Measurements from ENCODE around the gene KCNE4.

KCNE4 gene

GRCh38 chr2:223034221-223034975, 17.6 kb upstream of the KCNE4 start:
- no peak for TF ChIP-seq TCF4 (CRISPR knock-in tag; IDR thresholded peaks at IDR 0.05; ENCODE audit: borderline replicate concordance)
- TF ChIP-seq TOX (CRISPR knock-in tag; IDR thresholded peaks at IDR 0.05; ENCODE audit: borderline replicate concordance), result no peak
- no peak for TF ChIP-seq ZC3H10 (CRISPR knock-in tag; IDR thresholded peaks at IDR 0.05)
- no peak for TF ChIP-seq OSR1 (CRISPR knock-in tag; IDR thresholded peaks at IDR 0.05)
- no peak for ATAC-seq

DNA sequence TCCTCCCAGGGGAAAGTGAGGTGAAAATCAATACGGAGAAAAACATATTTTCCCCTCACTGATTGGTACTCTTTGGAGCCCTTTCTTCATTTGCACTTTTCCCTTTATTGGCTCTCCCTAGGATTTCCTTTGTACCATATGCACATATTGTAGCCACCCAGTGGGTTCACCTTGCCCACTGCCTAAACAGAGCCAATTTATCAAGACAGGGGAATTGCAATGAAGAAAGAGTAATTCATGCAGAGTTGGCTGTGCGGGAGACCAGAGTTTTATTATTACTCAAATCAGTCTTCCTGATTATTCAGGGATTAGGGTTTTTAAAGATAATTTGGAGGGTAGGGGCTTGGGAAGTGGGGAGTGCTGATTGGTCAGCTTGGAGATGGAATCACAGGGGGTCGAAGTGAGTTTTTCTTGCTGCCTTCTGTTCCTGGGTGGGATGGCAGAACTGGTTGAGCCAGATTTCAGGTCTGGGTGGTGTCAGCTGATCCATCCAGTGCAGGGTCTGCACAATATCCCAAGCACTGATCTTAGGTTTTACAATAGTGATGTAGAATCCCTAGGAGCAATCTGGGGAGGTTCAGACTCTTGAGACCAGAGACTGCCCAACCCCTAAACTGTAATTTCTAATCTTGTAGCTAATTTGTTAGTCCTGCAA, 15.1 kb upstream of the KCNE4 start:
- no peak for ATAC-seq
- TF ChIP-seq RARB (CRISPR knock-in tag; IDR thresholded peaks at IDR 0.05) (no peak), ZNF8 (CRISPR knock-in tag; IDR thresholded peaks at IDR 0.05) (no peak), PPARA (CRISPR knock-in tag; IDR thresholded peaks at IDR 0.05; ENCODE audit: borderline replicate concordance) (no peak), BACH2 (CRISPR knock-in tag; IDR thresholded peaks at IDR 0.05; ENCODE audit: borderline replicate concordance) (no peak), GLIS3 (CRISPR knock-in tag; IDR thresholded peaks at IDR 0.05) (no peak), SNAI2 (CRISPR knock-in tag; IDR thresholded peaks at IDR 0.05) (no peak), ARNTL (CRISPR knock-in tag; IDR thresholded peaks at IDR 0.05; ENCODE audit: borderline replicate concordance, low read depth) (no peak), CSDC2 (CRISPR knock-in tag; IDR thresholded peaks at IDR 0.05) (no peak), ZFP3 (CRISPR knock-in tag; IDR thresholded peaks at IDR 0.05) (no peak), ZC3H10 (CRISPR knock-in tag; IDR thresholded peaks at IDR 0.05) (no peak)

DNA sequence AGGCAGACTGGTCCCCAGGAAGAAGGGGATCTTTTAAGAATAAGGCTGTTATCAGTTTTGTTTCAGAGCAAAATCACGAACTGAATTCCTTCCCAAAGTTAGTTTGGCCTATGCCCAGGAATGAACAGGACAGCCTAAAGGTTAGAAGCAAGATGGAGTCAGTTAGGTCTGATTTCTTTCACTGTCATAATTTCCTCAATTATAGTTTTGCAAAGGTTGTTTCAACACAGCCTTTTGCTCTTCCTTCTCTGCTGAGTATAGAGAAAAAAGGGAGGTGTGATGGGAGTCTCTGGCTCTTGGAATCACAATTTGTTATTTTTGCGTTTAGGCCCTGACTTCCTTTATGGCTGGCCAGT, 14.6 kb upstream of the KCNE4 start:
- ATAC-seq, result no peak
- no peak for TF ChIP-seq ZFP3 (CRISPR knock-in tag; IDR thresholded peaks at IDR 0.05)
- TF ChIP-seq BACH2 (CRISPR knock-in tag; IDR thresholded peaks at IDR 0.05; ENCODE audit: borderline replicate concordance), result no peak
- no peak for TF ChIP-seq CSDC2 (CRISPR knock-in tag; IDR thresholded peaks at IDR 0.05)
- no peak for TF ChIP-seq RARB (CRISPR knock-in tag; IDR thresholded peaks at IDR 0.05)
- TF ChIP-seq, protein P1, sequence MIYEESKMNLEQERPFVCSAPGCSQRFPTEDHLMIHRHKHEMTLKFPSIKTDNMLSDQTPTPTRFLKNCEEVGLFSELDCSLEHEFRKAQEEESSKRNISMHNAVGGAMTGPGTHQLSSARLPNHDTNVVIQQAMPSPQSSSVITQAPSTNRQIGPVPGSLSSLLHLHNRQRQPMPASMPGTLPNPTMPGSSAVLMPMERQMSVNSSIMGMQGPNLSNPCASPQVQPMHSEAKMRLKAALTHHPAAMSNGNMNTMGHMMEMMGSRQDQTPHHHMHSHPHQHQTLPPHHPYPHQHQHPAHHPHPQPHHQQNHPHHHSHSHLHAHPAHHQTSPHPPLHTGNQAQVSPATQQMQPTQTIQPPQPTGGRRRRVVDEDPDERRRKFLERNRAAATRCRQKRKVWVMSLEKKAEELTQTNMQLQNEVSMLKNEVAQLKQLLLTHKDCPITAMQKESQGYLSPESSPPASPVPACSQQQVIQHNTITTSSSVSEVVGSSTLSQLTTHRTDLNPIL (CRISPR knock-in tag; IDR thresholded peaks at IDR 0.05; ENCODE audit: low read depth), result no peak
- no peak for TF ChIP-seq ZC3H10 (CRISPR knock-in tag; IDR thresholded peaks at IDR 0.05)
- TF ChIP-seq TOX (CRISPR knock-in tag; IDR thresholded peaks at IDR 0.05; ENCODE audit: borderline replicate concordance), result no peak
- no peak for TF ChIP-seq TSHZ2 (CRISPR knock-in tag; IDR thresholded peaks at IDR 0.05)
- no peak for TF ChIP-seq ZNF8 (CRISPR knock-in tag; IDR thresholded peaks at IDR 0.05)
- TF ChIP-seq ISL1 (CRISPR knock-in tag; IDR thresholded peaks at IDR 0.05), result no peak
- no peak for TF ChIP-seq OSR1 (CRISPR knock-in tag; IDR thresholded peaks at IDR 0.05)
- no peak for TF ChIP-seq TCF4 (CRISPR knock-in tag; IDR thresholded peaks at IDR 0.05; ENCODE audit: borderline replicate concordance)
- no peak for TF ChIP-seq ZNF565 (CRISPR knock-in tag; conservative IDR thresholded peaks at IDR 0.05; ENCODE audit: low read depth)
- TF ChIP-seq ZFP30 (CRISPR knock-in tag; IDR thresholded peaks at IDR 0.05), result no peak
- TF ChIP-seq, protein P2, sequence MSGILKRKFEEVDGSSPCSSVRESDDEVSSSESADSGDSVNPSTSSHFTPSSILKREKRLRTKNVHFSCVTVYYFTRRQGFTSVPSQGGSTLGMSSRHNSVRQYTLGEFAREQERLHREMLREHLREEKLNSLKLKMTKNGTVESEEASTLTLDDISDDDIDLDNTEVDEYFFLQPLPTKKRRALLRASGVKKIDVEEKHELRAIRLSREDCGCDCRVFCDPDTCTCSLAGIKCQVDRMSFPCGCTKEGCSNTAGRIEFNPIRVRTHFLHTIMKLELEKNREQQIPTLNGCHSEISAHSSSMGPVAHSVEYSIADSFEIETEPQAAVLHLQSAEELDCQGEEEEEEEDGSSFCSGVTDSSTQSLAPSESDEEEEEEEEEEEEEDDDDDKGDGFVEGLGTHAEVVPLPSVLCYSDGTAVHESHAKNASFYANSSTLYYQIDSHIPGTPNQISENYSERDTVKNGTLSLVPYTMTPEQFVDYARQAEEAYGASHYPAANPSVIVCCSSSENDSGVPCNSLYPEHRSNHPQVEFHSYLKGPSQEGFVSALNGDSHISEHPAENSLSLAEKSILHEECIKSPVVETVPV (CRISPR knock-in tag; IDR thresholded peaks at IDR 0.05), result no peak
- TF ChIP-seq ZNF70 (CRISPR knock-in tag; IDR thresholded peaks at IDR 0.05), result no peak
- TF ChIP-seq SNAI2 (CRISPR knock-in tag; IDR thresholded peaks at IDR 0.05), result no peak

GRCh38 chr2:223039618-223040017, 12.4 kb upstream of the KCNE4 start:
- ATAC-seq, result no peak
- TF ChIP-seq GLIS3 (CRISPR knock-in tag; IDR thresholded peaks at IDR 0.05) (no peak), ZFP30 (CRISPR knock-in tag; IDR thresholded peaks at IDR 0.05) (no peak), BACH2 (CRISPR knock-in tag; IDR thresholded peaks at IDR 0.05; ENCODE audit: borderline replicate concordance) (no peak), PPARA (CRISPR knock-in tag; IDR thresholded peaks at IDR 0.05; ENCODE audit: borderline replicate concordance) (no peak), ZNF70 (CRISPR knock-in tag; IDR thresholded peaks at IDR 0.05) (no peak), ARNTL (CRISPR knock-in tag; IDR thresholded peaks at IDR 0.05; ENCODE audit: borderline replicate concordance, low read depth) (no peak), ZNF565 (CRISPR knock-in tag; conservative IDR thresholded peaks at IDR 0.05; ENCODE audit: low read depth) (no peak), ISL1 (CRISPR knock-in tag; IDR thresholded peaks at IDR 0.05) (no peak), ESRRG (CRISPR knock-in tag; IDR thresholded peaks at IDR 0.05) (no peak), SNAI2 (CRISPR knock-in tag; IDR thresholded peaks at IDR 0.05) (no peak), ZC3H10 (CRISPR knock-in tag; IDR thresholded peaks at IDR 0.05) (no peak), PATZ1 (CRISPR knock-in tag; IDR thresholded peaks at IDR 0.05; ENCODE audit: borderline replicate concordance) (no peak), ZFP3 (CRISPR knock-in tag; IDR thresholded peaks at IDR 0.05) (no peak), TOX (CRISPR knock-in tag; IDR thresholded peaks at IDR 0.05; ENCODE audit: borderline replicate concordance) (no peak)
- TF ChIP-seq, protein P1 (CRISPR knock-in tag; IDR thresholded peaks at IDR 0.05; ENCODE audit: low read depth), result no peak
